GM12864 (cell line): Measurements from ENCODE around the gene SARDH.

Source experiments
- DNase-seq: peaks from one replicate; pipeline ENCODE4 v3.0.0-alpha.2; 2011; ENCODE audit warnings: low read depth
- H3K4me3 ChIP-seq: 2 replicates; pipeline ENCODE4 v1.5.1; 2011; ENCODE audit warnings: mild to moderate bottlenecking, low read depth, low read length, control low read depth
- CTCF ChIP-seq: IDR thresholded peaks from 2 replicates; pipeline ENCODE4 v1.5.1; 2011; ENCODE audit warnings: low read depth, mild to moderate bottlenecking, moderate library complexity, low read length, control low read depth, inconsistent platforms; ENCODE audit errors: missing control alignments

Gene SARDH

GRCh38 chr9:133735931-133736330 is 2.2 kb downstream of the SARDH start:
- no peak overlapping the region for H3K4me3 ChIP-seq
- TF ChIP-seq CTCF: no peak
- DNase-seq: no peak

DNA sequence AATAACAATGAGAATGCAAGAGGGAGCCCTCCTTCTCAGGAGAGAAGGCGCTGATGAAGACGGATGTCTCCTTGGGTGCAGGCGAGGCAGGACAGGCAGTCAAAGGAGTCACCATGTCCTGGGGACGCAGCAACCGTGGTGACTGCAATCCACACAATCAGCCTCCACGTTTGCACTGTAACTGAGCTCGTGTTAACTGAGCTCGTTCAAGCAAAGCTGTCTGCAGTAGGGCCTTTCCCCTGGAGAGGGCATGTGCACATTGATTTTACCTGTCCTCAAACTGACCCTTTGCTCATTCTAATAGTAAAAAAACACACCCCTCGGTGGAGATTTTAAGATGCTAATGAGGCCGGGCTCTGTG is 2.8 kb downstream of the SARDH start:
- no peak overlapping the region for H3K4me3 ChIP-seq
- DNase-seq: no peak
- TF ChIP-seq CTCF: no peak

DNA sequence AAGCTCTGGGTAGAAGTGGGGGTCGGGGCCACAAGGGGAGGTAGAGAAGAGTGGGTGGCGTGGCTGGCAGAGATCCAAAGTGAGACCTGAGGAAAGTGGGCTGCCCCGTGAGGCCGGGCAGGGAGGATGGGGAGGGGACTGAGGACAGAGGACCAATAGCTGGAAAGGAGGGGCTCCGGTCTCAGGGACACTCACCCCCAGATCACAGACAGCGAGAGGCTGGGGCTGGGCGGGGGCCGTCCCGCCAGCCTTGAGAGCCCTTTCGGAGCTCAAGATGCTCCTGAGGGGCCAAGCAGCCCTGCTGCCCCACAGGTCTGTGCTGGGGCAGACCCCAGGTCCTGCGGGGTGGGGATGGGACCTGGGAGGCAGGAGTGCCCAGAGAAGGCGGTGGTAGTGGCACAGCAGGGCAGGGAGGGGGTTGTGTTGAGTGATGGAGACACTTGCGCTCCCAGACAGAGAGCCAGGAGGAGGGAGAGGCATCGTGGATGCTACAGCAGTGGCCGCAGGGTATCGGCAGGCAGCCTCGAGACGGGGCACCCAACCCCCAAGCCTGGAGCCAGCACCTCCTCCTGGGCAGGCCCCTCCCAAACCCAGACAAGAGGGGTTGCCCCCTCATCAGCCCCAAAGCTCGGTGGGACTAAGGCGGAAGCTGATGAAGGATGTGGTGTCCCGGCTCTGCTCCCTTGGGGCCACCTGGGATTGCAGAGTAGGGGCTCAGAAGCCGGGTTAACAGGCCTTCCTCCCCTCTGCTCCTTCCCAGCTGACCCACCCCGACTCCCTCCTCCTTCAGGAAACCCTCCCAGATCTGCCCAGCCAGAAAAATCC is 3.4 kb downstream of the SARDH start:
- no peak for TF ChIP-seq CTCF
- no peak for DNase-seq
- H3K4me3 ChIP-seq: no peak overlapping the region

GRCh38 chr9:133733796-133734533 is 4.2 kb downstream of the SARDH start:
- no peak for TF ChIP-seq CTCF
- H3K4me3 ChIP-seq: no peak overlapping the region
- DNase-seq: no peak

DNA sequence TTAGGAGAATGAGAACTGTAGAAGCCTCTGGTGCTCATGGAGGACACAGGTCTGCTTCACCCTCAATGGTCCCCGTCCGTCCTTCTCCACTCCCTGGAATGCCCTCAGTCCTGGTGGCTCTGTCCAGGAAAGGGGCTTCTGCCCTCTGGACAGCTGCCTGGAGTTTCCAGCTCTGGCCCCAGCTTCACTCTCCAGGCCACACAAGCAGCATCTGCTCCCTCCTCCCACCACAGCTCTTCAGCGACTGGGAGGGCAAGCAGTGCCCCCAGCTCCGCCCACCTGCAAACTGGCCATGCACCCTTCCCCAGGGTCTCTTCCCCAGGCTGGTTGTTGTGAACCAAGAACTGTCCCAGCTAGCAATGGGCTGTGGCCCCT is 4.7 kb downstream of the SARDH start:
- DNase-seq: no peak
- H3K4me3 ChIP-seq: no peak overlapping the region
- no peak for TF ChIP-seq CTCF

DNA sequence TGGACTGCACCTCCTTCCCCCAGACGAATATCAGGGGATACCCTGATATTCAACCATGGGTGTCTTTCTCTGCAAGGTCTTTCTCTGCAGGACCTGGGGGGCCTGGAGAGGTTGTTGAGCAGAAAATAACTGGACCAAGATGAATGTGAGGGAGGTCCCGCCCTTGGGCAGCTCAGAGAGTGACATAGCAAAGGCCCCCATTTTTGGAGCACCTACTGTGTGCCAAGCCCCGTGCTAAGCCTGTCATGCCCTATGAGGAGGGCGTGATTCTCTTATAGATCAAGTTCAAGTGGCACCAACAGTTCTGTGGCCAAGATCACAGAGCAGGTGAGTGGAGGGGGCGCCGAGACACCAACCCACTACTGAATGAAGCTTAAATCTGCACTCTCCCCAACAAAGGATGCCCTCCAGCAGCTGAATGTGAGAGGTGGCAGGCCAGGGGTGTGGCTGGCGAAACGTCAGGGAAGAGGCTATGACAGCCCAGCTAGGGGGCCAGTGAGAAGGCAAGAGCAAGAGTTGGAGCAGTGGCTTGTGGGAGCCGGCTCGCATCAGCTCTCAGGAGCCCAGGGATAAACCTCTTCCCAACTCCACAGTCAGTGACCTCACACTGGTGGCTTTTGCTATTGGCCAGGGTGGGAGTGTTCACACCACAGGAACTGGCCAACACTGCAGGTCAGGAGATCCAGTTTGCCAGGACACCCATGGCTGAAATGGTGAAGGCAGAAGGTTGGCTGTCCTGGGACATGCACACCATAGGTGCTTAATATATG is 5.3 kb downstream of the SARDH start:
- DNase-seq: no peak
- H3K4me3 ChIP-seq: no peak overlapping the region
- no peak for TF ChIP-seq CTCF
